Astrocyte (in vitro differentiated cells and primary cell): Measurements from ENCODE around the gene REP15.

Experiments used
- CTCF ChIP-seq: IDR thresholded peaks from 2 replicates; pipeline ENCODE4 v1.5.1; 2011; ENCODE audit warnings: low read depth, mild to moderate bottlenecking, inconsistent platforms, low read length, moderate library complexity; ENCODE audit not compliant: insufficient read depth
- EZH2 ChIP-seq: IDR thresholded peaks from 2 replicates; pipeline ENCODE4 v1.6.1; 2012; ENCODE audit warnings: mild to moderate bottlenecking, low read length, inconsistent platforms; ENCODE audit not compliant: insufficient read depth

- TF ChIP-seq CTCF (peak; percentile 95), EZH2 (no peak)
Measured at GRCh38 chr12:27703720-27704452, 7.6 kb downstream of the REP15 start.
